ENCODE data around the gene SOX3. TPM values are rescaled to one million over a fixed set of nuclear protein-coding genes. Genes with fewer than 3 reads are reported as not detected.

SOX3 gene
- total RNA-seq, 6 experiments from 2014 or later: not detected

- TF ChIP-seq POLR2A (IDR thresholded peaks at IDR 0.05) (no peak), CTCF (IDR thresholded peaks at IDR 0.05) (no peak)
- no peaks in the 10 kb centered on the region for H3K4me1 ChIP-seq
- no peak overlapping the region for H3K4me3 ChIP-seq
- DNase-seq: no peak
- peaks cover 0 to 7% of the 10 kb centered on the region in 2 donors for H3K27me3 ChIP-seq
- 62% methylated on average over 5 of the region's 5 CpGs for WGBS (ENCODE audit: insufficient coverage, low coverage, low lambda C conversion rate, missing lambda C conversion rate)
- intact Hi-C loops (cut with DNase I): no loop called here
- H3K27ac ChIP-seq: no peak overlapping the region
- H3K9me3 ChIP-seq: no peaks in the 10 kb centered on the region
- ATAC-seq: no peak
- no peaks in the 10 kb centered on the region for H3K36me3 ChIP-seq
Observed at GRCh38 chrX:140467211-140467610, 37.7 kb downstream of the SOX3 start.

Other genes with a start within 250 kb of the SOX3 start
- 1 to 10 TPM; 1.5 to 2.6 (median 2.1) TPM for gene LINC00632, start 204.7 kb upstream of the SOX3 start, total RNA-seq

Measured in right lobe of liver (tissue), 6 donors.